Nucleus accumbens (tissue), 56 donors: Measurements from ENCODE around the gene STX7.

Experiments
- DNase-seq, 56 donors: peaks; one replicate each; lab custom pipeline; 2025; lab: John Stamatoyannopoulos, UW

STX7 gene

GRCh38 chr6:132511210-132511830, 1.6 kb downstream of the STX7 start:
- DNase-seq: peak in 2 of 56 donors; percentile 10 to 18

GRCh38 chr6:132506869-132507808, 5.8 kb downstream of the STX7 start:
- DNase-seq: no peak

DNA sequence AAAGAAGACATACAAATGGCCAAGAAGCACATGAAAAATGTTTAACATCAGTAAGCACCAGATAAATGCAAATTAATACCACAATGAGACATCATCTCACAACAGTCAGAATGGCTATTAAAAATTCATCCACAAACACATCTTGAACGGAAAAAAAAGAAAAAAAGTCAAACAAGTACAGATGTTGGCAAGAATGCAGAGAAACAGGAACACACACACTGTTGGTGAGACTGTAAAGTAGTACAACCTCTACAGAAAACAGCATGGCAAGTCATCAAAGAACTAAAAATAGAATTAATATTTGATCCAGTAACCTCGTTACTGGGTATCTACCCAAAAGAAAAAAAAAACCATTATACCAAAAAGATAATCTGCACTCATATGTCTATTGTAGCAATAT, 6.5 kb downstream of the STX7 start:
- no peak for DNase-seq

- no peak for DNase-seq
Measured at GRCh38 chr6:132505158-132505557, 7.8 kb downstream of the STX7 start.

DNA sequence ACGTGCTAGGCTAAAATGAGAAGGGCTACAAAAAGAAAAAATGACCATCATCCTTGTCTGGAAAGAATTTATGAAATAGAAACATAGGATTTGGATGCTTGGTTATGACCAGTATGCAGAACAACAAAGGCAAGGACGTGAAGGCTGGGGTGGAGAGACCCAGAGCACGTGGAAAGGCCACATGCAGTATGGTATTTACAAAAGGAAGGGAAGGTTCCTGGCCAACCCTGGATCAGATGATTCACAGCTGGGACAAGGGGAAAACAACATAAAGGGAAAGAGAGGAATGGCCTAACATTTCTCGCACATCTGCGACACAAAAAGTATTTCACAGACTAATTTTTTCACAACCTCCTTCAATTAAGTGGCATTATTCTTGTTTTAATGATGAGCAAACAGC, 8.2 kb downstream of the STX7 start:
- no peak for DNase-seq

DNA sequence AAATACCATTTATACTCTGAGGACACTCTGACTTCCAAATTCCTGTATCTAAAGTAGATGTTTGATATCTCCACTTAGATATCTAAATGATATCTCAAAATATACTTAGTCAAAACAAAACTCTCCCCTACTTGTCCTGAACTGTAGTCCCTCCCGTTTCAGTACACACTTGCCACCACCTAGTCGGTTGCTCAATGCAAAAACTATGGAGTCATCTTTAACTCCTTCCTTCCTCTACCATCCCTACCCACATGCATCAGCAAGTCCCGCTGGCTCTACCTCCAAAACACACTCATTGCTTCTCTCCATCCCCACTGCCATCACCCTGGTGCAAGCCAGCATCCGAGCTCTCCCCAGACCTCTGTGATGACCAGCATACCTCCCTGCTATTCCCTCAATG, 13.2 kb downstream of the STX7 start:
- DNase-seq: no peak

GRCh38 chr6:132498638-132499037, 14.3 kb downstream of the STX7 start:
- DNase-seq: no peak

DNA sequence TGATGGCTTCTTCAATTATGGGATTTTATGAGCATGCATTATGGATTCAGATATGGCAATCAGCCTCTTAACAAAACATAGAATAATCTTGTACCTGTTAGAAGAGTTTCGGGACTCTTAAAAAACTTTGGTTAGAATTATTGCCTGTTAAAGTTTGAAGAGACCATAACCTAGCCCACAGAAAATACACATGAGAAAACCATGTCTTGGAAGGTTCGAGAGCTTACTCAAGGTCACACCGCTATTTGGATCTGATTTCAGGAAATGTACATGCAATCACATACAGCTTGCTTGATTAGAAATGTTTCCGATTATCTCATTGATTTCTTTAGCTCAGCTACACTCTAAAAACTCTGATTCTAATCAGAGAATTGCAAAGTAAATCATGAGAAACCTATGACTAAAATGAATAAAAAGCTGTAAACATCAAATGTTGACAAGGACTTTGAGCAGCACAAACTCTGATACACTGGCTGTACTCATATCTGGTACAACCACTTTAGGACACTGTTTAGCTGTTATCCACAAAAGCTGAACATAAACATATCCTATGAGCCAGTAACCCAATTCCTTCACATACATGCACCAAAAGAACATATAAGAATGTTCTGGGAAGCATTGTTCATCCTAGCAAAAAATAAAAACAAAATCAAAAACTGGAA, 16.3 kb downstream of the STX7 start:
- no peak for DNase-seq

- no peak for DNase-seq
Measured at GRCh38 chr6:132495604-132496079, 17.3 kb downstream of the STX7 start.

DNA sequence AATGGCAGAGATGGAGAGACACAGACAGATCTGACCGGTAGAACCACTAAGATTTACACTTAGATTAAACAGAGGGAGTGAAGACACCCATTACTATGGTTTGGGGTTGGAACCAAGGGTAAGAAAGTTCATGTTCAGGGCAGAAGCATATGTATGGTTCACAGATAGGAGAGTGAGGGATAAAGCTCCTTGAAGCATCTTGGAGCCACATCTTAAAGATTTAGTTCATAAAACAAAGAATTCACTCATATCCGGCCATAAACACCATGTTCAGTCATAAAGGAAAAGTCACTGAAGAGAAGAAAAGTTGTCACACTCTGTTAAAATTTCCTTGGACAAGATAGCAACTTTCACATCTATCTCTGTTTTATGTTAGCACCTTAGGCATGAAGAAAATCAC, 18.0 kb downstream of the STX7 start:
- DNase-seq: no peak

DNA sequence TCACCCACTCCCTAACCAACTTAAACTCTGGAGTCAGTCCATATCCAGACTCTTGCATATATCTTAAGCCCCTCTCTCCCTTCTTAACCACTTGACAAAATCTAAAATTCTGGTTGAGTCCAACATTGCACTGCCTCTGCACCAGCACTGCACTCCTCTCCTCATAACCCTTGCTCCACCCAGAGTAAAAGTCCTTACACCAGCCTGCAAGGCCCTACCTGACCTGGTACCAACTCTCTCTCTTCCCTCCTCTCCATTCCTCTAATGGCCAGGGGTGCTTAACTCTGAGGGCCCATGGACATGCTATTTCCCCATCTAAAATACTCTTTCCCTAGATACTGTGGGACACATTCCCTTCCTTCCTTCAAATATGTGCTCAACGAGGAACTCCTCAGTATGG, 21.0 kb downstream of the STX7 start:
- DNase-seq: no peak

DNA sequence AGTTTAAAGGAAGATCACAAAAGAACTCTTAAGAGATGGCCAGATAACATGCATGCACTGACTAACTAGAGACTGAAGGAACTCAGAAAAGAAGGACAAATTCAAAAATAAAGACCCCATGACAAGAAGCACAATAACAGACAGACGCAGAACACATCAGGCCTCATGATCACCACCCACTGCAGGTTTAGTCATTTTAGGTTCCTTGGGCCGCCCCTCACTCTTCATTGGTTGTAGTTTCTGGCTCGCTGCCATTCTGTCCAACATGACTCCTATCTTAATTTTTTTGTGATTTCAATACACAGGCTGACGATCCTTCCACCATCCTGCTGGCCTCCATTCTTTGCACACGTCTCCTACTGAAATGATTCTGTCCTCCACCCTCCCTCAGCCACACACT, 21.6 kb downstream of the STX7 start:
- DNase-seq: peak in 6 of 56 donors; percentile 9 to 36 (median 24)

- no peak for DNase-seq
Measured at GRCh38 chr6:132490478-132491204, 22.3 kb downstream of the STX7 start.

DNA sequence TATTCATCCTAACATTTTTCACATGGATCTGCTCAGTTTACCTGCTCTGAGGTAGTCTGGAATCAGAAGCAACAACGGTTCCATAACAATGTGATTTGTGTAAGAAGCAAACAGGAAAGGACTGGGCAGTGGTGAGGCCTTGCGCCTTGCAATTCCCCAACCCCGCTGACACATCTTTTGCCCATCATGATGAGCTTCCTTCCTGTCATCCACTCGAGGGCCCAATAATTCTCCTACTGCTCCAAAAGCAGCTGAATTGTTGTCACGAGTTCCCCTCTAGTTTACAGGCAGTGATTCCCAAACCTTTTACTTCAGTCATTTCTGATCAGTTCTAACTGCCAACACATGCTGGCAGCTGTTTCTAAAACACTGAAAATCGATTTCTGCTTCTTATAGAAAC, 22.9 kb downstream of the STX7 start:
- peak in 2 of 56 donors; percentile 13 to 14 for DNase-seq

DNA sequence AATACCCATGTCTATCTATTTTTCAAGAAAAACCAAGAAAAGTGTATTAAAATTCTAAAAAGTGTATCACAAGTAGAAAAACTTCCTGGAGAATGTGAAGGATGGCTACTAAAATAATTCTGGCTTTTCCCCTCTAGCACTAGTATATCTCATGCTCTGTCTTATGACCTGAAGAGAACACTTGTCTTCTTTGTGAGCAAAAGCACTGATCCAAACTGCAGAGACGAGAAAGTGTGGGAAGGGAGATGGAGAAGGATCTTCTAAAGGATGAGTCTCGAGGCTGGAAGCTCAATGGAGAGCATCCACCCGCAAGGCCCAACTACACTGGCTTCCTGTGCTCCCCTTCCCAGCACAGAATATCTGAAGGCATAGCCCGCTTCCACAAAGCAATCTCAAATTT, 23.5 kb downstream of the STX7 start:
- no peak for DNase-seq

DNA sequence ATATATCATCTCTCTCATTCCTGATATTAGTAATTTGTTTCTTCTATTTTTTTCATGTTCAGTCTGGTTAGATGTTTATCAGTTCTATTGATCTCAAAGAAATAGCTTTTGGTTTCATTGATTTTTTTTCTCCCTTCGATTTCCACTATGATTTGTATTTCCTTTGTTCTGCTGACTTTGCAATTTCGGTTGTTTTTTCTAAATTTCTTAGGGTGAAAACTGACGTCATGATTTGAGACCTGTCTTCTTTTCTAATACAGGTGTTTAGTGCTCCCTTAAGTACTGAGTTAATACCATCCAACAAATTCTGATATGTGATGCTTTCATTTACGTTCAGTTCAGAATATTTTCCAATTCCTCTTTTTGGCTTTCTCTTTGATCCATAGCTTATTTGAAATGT, 25.2 kb downstream of the STX7 start:
- no peak for DNase-seq

GRCh38 chr6:132484680-132485018, 28.3 kb downstream of the STX7 start:
- DNase-seq: no peak

DNA sequence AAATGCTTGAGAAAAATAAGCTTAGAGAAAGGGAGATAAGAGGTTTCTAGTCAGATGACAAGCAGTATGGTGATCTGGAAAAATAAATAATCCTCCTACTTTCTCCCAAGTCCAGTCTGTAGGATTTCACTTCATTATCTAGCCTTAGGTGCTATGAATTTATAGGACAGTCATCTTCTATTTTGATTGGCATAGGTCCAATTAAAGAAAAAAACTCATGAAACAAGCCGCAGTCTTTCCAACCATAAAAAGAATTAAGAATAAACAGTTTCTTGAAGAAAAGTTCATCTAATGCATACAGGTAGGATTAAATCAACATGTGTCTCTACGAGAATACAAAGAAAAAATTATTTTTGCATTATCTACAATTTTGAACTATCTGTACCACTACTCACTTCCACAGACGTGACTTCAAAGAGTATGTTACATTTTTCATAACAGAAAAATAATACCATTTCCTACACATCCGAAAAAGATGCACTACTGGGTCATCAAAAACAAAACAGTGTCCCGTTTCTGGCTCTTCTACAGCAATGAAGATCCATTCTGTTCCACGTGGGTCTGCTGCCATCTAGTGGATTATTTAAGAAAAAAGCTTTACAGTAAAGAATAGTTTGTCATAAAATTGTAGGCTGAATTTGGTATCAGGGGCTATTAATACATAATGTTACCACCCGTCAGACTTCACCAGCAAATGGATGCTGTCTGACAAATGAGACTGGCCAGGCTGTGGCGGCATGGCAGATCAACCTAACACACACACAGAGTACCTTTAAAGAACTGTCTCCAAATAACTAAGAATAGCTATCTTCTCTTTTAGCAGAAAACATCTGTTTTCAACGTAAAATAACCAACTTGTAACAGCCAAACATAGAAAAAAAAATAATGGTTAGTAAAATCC, 28.9 kb downstream of the STX7 start:
- DNase-seq: peak in 10 of 56 donors; percentile 11 to 52 (median 23)

GRCh38 chr6:132482581-132482980, 30.3 kb downstream of the STX7 start:
- DNase-seq: no peak

DNA sequence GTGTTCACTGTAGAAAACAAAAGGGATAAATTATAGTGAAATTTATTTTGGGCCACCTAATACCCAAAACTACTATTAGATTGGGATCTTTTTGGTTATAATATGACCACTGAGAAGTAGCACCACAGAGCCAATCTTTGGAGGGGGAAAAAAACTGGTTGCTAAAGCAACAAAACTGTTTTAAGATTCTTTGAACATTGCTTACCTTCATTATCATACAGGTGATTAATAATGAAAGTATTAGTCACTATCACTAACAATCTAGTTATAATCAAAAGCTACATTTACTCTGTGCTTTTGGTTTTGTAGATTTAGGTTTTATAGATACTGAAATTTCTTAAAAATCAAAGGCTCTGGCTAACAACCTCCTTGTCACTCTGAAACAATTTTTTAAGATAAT, 31.7 kb downstream of the STX7 start:
- DNase-seq: no peak
